HG02981 (cell line): ENCODE results near the gene FAM161B.
A peak's percentile ranks its signal among the peaks of the same experiment; 100 is the strongest.
"Not testable (repeated sequence)": the region's sequence is repeated elsewhere in the genome, so short reads cannot be mapped to it uniquely, and the experiment has no call there.

Experiments
- ATAC-seq: cut with Tn5 transposase; IDR thresholded peaks from one replicate; pipeline ENCODE4 v1.9.1; 2021; ENCODE audit warnings: mild to moderate bottlenecking, moderate library complexity; ENCODE audit not compliant: unreplicated experiment

FAM161B gene

DNA sequence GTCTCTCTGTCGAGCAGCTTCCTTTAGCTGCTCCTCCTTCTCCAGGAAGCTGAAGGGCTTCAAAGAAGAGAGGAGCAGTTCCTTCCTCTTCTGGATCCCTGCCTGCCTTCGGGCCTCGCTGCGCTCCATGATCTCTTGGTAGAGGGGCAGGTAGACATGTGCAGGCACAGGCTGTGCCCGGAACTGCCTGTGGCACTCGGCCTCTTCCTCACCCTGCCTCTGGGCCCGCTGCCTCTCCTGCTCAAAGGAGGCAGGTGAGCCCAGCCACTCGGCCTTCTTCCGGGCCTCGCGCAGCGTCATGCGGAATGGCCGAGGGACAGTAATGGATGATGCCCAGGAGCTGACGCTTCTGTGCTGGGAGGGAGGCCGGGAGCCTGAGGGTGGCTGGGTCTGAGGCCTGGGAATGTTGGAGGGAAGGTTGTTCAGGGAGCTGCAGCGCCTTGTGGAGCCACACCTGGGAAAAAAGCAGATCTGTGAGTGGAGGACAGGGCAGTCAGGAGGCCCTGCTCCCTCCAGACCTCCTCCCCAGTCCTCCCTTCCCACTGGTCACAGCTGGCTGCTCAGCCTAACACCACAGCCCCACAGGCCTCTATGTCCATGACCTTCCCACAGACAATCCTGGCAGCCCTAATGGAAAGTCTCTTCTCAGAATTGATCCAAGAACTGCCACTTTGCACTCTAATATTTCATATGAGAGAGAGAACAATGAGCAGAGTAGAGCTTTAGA is 5.3 kb downstream of the FAM161B start:
- ATAC-seq = no peak

DNA sequence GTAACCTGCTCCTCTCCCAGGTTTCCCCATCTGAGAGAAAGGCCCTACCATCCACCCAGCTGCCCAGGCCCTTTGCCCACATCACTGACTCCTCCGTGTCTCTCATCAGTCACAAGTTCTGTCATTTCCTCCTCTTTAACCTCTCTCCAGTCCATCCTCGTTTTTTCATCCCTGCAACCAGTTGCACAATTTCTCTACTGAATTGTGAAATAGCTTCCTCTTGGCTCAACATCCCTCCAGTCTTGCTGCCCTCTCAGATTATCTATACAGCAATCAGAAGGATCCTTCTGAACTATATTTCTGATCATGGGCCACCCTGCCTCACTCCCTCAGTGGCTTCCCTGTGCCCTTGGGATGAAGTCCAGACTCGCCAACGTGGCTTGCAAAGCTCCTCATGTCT is 6.8 kb downstream of the FAM161B start:
- ATAC-seq = no peak

DNA sequence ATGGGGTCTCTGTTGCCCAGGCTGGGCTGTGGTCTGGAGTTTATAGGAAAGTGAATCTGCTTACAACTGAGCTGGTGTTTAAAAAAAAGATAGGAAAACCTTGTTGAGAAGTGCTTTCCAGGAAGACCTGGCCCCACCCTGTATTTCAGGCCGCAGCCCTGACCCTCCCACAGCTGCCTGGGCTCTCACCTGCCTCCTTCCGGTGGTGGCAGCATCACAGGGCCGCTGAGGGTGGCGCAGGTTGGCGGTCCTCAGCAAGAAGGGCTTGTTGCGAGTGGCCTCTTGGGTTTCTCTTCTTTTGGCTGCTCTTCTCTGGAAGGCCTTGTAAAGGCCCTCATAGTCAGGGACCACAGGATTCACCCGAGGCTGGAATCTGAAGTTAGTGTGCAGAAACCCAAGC is 7.7 kb downstream of the FAM161B start:
- no peak for ATAC-seq

DNA sequence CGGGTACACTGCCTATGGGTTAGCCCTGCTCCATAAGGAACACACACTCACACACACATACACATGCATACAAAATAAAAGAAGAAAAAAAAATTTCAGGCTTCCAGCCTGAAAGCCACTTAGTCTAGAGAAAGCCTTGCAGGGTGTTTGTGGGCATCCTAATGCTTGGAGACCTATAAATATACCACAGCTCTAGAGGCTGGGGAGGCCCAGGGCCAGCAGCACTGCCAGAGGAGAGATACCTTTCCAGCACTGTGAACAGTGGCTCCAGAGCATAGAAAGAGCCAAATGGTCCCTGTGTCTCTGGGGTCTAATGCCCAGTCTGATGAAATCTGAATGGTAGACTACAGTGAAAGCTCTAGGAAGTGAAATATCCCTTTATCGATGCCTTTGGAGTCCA is 12.9 kb downstream of the FAM161B start:
- ATAC-seq = no peak

DNA sequence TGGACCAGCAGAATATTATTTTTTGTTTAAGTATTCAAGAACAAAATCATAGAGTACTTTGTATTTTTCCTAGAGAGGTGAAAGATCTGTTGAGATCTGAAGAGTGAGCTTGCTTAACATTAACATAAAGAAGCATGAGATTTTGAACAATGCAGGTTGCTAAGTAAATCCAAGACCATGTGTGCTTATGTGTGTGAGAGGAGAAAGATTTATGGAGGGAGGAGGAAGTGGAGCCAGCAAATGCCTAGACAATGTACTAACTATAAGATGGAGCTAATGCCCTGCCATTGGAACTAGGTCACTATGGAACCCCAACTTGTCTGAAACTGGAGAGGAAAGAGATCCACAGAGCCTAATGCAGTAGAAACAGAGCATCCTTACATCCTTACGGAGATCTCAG is 13.3 kb downstream of the FAM161B start:
- no peak for ATAC-seq

DNA sequence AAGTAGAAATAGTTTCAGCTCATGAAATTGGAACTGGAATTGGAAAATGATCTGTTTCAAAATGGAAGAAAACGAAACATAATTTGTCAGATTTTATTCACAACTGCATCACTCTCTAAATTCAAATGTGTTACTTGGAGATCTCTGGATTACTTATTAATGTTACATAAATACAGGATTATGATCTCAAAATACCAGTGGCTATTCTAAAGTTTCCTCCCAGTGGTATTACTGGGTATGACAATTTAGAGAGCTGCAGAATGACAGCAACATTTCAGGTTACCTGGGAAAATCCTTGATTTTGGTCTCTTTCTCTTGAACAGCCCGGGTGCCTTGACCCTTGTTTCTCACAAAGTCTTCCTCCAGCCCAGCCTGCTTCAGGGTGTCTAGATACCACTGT is 14.2 kb downstream of the FAM161B start:
- ATAC-seq = no peak

DNA sequence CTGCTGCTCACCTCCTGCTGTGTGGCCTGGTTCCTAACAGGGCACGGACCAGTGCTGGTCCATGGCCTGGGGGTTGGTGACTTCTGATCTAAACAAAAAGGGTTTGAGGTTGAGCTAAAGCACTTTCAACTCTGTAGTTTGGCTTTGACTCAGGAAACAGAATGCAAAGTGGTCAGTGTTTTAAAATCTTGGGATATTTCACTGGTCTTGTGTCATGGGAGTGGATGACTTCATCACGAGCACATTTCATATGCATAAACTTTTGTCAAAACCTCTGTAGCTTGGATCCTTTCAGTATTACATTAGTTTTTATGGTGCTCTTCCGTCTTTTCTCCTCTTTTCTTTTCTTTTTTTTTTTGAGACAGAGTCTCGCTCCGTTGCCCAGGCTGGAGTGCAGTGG is 25.6 kb downstream of the FAM161B start:
- no peak for ATAC-seq

GRCh38 chr14:73919457-73919856 is 30.4 kb downstream of the FAM161B start:
- not testable (repeated sequence) for ATAC-seq

GRCh38 chr14:73916324-73916723 is 33.6 kb downstream of the FAM161B start:
- ATAC-seq = no peak

GRCh38 chr14:73913256-73913655 is 36.6 kb downstream of the FAM161B start:
- ATAC-seq = no peak

GRCh38 chr14:73909681-73910080 is 40.2 kb downstream of the FAM161B start:
- no peak for ATAC-seq

DNA sequence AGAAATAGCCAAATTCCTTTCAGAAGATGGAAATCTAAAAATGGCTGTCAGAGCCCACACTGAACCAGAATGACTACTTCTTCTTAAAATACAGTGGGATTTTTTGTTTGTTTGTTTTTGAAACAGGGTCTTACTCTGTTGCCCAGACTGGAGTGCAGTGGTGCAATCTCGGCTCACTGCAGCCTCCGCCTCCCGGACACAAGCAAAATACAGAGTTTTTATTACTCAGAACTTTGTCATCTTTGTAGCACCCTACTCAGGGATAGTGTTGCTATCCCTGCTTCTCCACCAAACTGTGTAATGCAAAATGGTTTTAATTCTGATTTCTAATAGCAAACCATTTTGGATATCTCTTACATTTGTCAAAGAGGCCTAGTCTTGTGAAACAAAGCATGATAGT is 46.9 kb downstream of the FAM161B start:
- no peak for ATAC-seq

- ATAC-seq = no peak
These were observed 53.4 kb downstream of the FAM161B start for GRCh38 chr14:73896521-73896920.

DNA sequence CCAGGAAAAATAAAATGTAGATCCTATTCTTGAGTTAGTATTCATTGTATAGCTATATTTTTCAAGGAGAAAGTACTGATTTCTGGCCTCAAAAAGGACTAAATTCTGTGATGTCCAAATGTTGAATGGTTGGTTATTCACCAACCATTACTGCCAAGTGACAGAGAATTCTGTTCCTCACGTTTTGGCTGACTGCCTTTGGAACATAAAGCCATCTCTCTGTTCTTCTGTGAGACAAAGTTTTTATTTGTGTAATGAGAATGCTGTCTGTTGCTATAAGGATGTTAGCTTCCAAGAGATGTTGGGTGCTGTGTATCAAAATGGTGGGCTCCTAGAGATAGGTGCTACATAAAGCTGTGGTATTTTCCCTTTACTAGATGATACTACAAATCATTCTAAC is 54.0 kb downstream of the FAM161B start:
- no peak for ATAC-seq

DNA sequence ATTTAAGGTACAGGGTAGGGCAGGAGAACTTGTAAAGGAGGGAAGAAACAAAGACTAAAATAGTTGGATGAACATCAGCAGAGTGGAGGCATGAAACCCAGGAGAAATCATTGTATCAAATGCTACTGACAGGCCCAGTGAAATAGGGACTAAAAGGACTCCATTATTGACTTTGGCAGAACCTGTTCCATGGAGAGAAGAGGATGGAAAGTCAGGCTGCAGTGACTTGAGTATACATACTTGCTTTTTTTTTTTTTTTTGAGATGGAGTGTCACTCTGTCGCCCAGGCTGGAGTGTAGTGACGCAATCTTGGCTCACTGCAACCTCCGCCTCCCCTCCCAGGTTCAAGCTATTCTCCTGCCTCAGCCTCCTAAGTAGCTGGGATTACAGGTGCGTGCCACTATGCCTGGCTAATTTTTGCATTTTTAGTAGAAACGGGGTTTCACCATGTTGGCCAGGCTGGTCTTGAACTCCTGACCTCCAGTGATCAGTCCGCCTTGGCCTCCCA is 55.7 kb downstream of the FAM161B start:
- ATAC-seq = not testable (repeated sequence)

- ATAC-seq = no peak
These were observed 60.5 kb downstream of the FAM161B start for GRCh38 chr14:73889376-73889775.

GRCh38 chr14:73888971-73889370 is 60.9 kb downstream of the FAM161B start:
- no peak for ATAC-seq

GRCh38 chr14:73888460-73888725 is 61.5 kb downstream of the FAM161B start:
- no peak for ATAC-seq

DNA sequence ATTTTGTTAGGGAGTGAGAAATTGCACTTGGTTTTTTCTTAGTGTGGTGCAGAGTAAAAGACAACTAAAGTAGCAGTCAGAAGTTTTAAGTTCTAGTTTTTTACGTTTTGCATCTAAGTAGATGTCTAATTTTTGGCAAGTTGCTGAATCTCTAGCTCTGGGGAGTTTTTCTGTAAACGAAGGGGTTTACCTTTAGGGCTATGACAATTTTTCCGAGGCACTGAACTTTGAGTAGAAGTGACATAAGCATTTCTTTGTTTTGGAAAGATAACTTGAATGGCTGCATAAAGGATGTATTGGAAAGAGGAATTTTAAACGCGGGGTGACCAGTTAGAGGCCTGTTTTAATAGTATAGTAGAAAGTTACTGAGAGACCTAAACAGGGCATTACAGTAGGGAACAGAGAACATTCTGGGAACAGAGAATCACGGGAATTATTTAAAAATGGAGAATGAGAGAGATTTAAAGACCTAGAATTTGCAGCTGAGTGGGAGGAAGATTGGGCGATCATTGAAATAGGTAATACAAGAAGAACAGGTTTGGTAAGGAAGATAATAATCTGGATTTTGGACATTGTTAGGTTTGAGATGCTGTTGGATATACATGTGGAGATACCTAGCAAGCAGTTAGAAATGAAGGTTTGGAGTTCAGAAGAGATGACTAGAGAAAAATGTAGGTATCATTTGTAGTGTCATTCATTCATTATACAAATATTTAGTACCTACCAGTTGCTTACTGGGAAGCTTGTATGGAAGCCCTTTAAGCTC is 62.0 kb downstream of the FAM161B start:
- no peak for ATAC-seq

GRCh38 chr14:73887318-73887616 is 62.6 kb downstream of the FAM161B start:
- ATAC-seq = no peak

DNA sequence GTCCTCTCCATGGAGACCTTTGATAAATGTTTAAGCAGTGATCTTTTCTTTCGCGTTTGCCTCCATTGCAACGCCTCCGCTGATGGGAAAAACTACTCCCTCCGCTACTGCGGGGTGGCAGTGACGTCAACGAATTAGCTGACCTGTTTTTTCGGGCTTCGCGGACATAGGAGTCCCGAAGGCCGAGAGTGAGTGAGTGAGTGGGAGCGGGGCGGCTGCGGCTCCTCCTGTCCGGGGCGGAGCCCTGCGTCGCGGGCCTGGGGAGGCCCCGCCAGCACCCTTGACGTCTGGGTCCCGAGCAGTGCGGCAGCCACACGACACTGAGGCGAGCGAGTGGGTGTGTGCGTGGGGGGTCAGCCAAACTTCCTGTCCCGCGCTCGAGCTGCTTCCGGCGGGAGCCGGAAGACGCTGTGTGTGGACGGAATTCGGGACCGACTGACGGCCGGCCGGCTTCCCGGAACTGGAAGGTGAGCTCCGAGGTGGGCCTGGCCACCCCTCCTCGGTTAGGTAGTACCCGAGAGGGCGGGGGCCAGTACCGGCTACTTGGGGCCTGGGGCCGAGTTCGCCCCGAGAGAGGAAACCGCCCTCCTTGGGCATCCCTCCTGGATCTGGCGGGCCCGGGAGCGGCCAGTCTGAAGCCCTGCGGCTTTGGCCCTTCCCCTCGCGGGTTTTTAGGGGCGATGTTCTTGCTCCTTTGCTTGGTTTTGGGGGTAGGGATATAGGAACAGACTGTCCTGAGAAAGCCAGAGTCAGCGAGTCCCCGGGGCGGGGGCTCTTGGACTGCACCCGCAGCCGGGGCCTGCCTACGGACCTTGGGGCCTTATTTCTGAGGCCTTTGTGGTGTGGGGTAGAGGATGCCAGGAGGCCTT is 63.2 kb downstream of the FAM161B start, which contains the start of gene ZNF410:
Gene ZNF410, plus strand, starts transcription at position 411 of the 869 bp plus-strand sequence. CDS start 5,317 bp downstream, outside the sequence.
- peak; percentile 94 for ATAC-seq
